ENCODE data around the gene MTHFD1L.

GRCh38 chr6:151131324-151132007 lies 266.0 kb downstream of the MTHFD1L start:
- no peak for TF ChIP-seq TARDBP (IDR thresholded peaks at IDR 0.05)
- no peak for TF ChIP-seq HDGF (IDR thresholded peaks at IDR 0.05; ENCODE audit: borderline replicate concordance)
- no peak for TF ChIP-seq SUZ12 (IDR thresholded peaks at IDR 0.05)
- no peak for TF ChIP-seq FOXA1 (IDR thresholded peaks at IDR 0.05)
- TF ChIP-seq FOXK2 (IDR thresholded peaks at IDR 0.05), result no peak
- TF ChIP-seq SP1 (IDR thresholded peaks at IDR 0.05), result no peak
- TF ChIP-seq ARNT (IDR thresholded peaks at IDR 0.05), result no peak
- TF ChIP-seq BHLHE40 (IDR thresholded peaks at IDR 0.05; ENCODE audit: borderline replicate concordance), result no peak
